HL-60 (cell line): Measurements from ENCODE around the gene GNAL.

Experiments used
- DNase-seq, 2 experiments: peaks; one replicate each; pipeline ENCODE4 v3.0.0-alpha.2; 2010 to 2020; ENCODE audit warnings: low read depth in 1 of 2, low spot score in 1 of 2
- H3K27ac ChIP-seq: fragments of 250-450 bp; sonication (Bioruptor Pico); replicated peaks from 2 replicates; pipeline ENCODE4 v1.5.1; 2020; ENCODE audit warnings: mild to moderate bottlenecking, moderate library complexity
- H3K27me3 ChIP-seq: fragments of 250-450 bp; sonication (Bioruptor Pico); 2 replicates; pipeline ENCODE4 v1.5.1; 2021; ENCODE audit warnings: mild to moderate bottlenecking, moderate library complexity; ENCODE audit not compliant: insufficient read depth, poor library complexity, severe bottlenecking
- H3K4me3 ChIP-seq: replicated peaks from 2 replicates; pipeline ENCODE4 v1.5.1; 2011; ENCODE audit warnings: mild to moderate bottlenecking, control low read depth, low read length; ENCODE audit not compliant: insufficient read depth
- CTCF ChIP-seq: IDR thresholded peaks from one replicate; pipeline ENCODE4 v1.5.1; 2011; ENCODE audit warnings: low read length, control low read depth, inconsistent platforms; ENCODE audit not compliant: insufficient read depth
- GABPA ChIP-seq: IDR thresholded peaks from 2 replicates; pipeline ENCODE4 v1.6.1; 2012; ENCODE audit warnings: low read depth
- POLR2AphosphoS5 ChIP-seq: IDR thresholded peaks from 2 replicates; pipeline ENCODE4 v1.6.1; 2012; ENCODE audit warnings: low read depth
- REST ChIP-seq: IDR thresholded peaks from 2 replicates; pipeline ENCODE4 v1.6.1; 2012; ENCODE audit warnings: low read depth; ENCODE audit not compliant: insufficient replicate concordance
- SPI1 ChIP-seq: IDR thresholded peaks from 2 replicates; pipeline ENCODE4 v1.6.1; 2012; ENCODE audit warnings: low read depth, mild to moderate bottlenecking, borderline replicate concordance

Gene GNAL

GRCh38 chr18:11906926-11907874 is 218.1 kb downstream of the GNAL start:
- H3K27me3 ChIP-seq = no peaks in the 10 kb centered on the region
- peak overlapping the region; percentile 98 for H3K27ac ChIP-seq
- no peak for DNase-seq
- peak overlapping the region; percentile 63 for H3K4me3 ChIP-seq
- TF ChIP-seq GABPA = no peak

- no peaks in the 10 kb centered on the region for H3K27me3 ChIP-seq
- DNase-seq = peak; percentile 92 to 96
Observed at GRCh38 chr18:11908182-11909060, 219.4 kb downstream of the GNAL start, which contains the start of gene MPPE1. TSS of gene MPPE1 (minus strand) at chr18:11908317. CDS start at chr18:11897264, 11,053 bp downstream.

GRCh38 chr18:11909061-11909455 is 220.0 kb downstream of the GNAL start:
- Histone ChIP-seq H3K4me3 (peak overlapping the region; percentile 63), H3K27ac (peak overlapping the region; percentile 98)
- TF ChIP-seq REST (peak; percentile 1), POLR2AphosphoS5 (no peak)

More at GRCh38 chr18:11908182-11909060, 219.4 kb downstream of the GNAL start, which contains the start of gene MPPE1:
- H3K4me3 ChIP-seq = peak within 1 kb of the TSS; percentile 63
- TF ChIP-seq POLR2AphosphoS5 (peak; percentile 75), REST (peak; percentile 50), SPI1 (peak; percentile 83), GABPA (peak; percentile 78), CTCF (no peak)
- H3K27ac ChIP-seq = peak within 1 kb of the TSS; percentile 98

GRCh38 chr18:11909591-11910026 is 220.5 kb downstream of the GNAL start:
- H3K27me3 ChIP-seq = no peaks in the 10 kb centered on the region
- H3K27ac ChIP-seq = peak overlapping the region; percentile 98
- TF ChIP-seq GABPA (no peak), POLR2AphosphoS5 (no peak), CTCF (no peak), REST (no peak), SPI1 (no peak)
- H3K4me3 ChIP-seq = no peak overlapping the region
- peak in 1 of 2 experiments; percentile 34 for DNase-seq

More at GRCh38 chr18:11909061-11909455, 220.0 kb downstream of the GNAL start:
- DNase-seq = no peak
- no peaks in the 10 kb centered on the region for H3K27me3 ChIP-seq
